A673 (cell line): ENCODE measurements around the gene SRSF4. TPM values are rescaled to one million over a fixed set of nuclear protein-coding genes. Genes with fewer than 3 reads are reported as not detected.

Source experiments
- BruUV-seq: library from RNA; stranded (reverse); fragments of 400-500 nt; replicated peaks from 2 replicates; lab custom pipeline; 2021; lab: Mats Ljungman, UMichigan
- CTCF ChIA-PET: fragments of 300-600 bp; sonication (Branson Sonifier 250); formaldehyde crosslinking; loops from one replicate; lab custom pipeline; 2022; ENCODE audit warnings: antibody characterized with exemption; lab: Charles Lee
- POLR2A ChIA-PET: fragments of 300-600 bp; sonication (Branson Sonifier 250); formaldehyde crosslinking; loops from one replicate; lab custom pipeline; 2022; ENCODE audit warnings: antibody characterized with exemption; ENCODE audit not compliant: low non-redundant PET; lab: Charles Lee
- DNase-seq: peaks from one replicate; pipeline ENCODE4 v3.0.0-alpha.2; 2015; ENCODE audit warnings: low spot score
- H3K27ac ChIP-seq: fragments of 200-600 bp; sonication (generic); 2 replicates; pipeline ENCODE4 v1.5.1; 2016; ENCODE audit warnings: mixed run types, low read depth, mild to moderate bottlenecking, mixed read lengths, antibody characterized with exemption, low read length; ENCODE audit not compliant: poor library complexity, severe bottlenecking
- H3K27me3 ChIP-seq: fragments of 200-600 bp; sonication (generic); replicated peaks from 2 replicates; pipeline ENCODE4 v1.6.1; 2017; ENCODE audit warnings: mixed run types, low read depth, mild to moderate bottlenecking, mixed read lengths, antibody characterized with exemption, low read length; ENCODE audit not compliant: insufficient read depth, poor library complexity
- H3K36me3 ChIP-seq: fragments of 200-600 bp; sonication (generic); 2 replicates; pipeline ENCODE4 v1.6.1; 2016; ENCODE audit warnings: mixed run types, mild to moderate bottlenecking, mixed read lengths, antibody characterized with exemption, low read length; ENCODE audit not compliant: insufficient read depth, poor library complexity, severe bottlenecking
- H3K4me1 ChIP-seq: fragments of 200-600 bp; sonication (generic); 2 replicates; pipeline ENCODE4 v1.6.1; 2017; ENCODE audit warnings: mixed run types, mild to moderate bottlenecking, mixed read lengths, antibody characterized with exemption, low read length; ENCODE audit not compliant: insufficient read depth, poor library complexity, severe bottlenecking
- H3K4me3 ChIP-seq: fragments of 200-600 bp; sonication (generic); 2 replicates; pipeline ENCODE4 v1.5.1; 2016; ENCODE audit warnings: low read depth, mixed run types, mild to moderate bottlenecking, mixed read lengths, low read length; ENCODE audit not compliant: poor library complexity, severe bottlenecking
- H3K9me3 ChIP-seq: fragments of 200-600 bp; sonication (generic); 2 replicates; pipeline ENCODE4 v1.6.1; 2016; ENCODE audit warnings: mixed run types, low read depth, mild to moderate bottlenecking, mixed read lengths, antibody characterized with exemption, low read length; ENCODE audit not compliant: poor library complexity, severe bottlenecking
- CTCF ChIP-seq: fragments of 300-800, 200-600 bp; sonication (generic); conservative IDR thresholded peaks from 2 replicates; pipeline ENCODE4 v1.5.1; 2017; ENCODE audit warnings: low read depth, mild to moderate bottlenecking, antibody characterized with exemption, low read length, moderate library complexity, mixed read lengths
- EZH2 ChIP-seq: fragments of 200-600 bp; sonication (generic); IDR thresholded peaks from 2 replicates; pipeline ENCODE4 v1.6.1; 2017; ENCODE audit warnings: borderline replicate concordance, low read depth, mild to moderate bottlenecking, mixed read lengths, antibody characterized with exemption, low read length; ENCODE audit not compliant: poor library complexity, severe bottlenecking
- intact Hi-C: fragments of 100-400 bp; cut with micrococcal nuclease; formaldehyde crosslinking; loops from one replicate; pipeline ENCODE4 v1.10.0; 2022; ENCODE audit not compliant: unreplicated experiment
- total RNA-seq: library from RNA; stranded (reverse); gene quantifications from 2 replicates; pipeline ENCODE4 v1.2.3, GENCODE V29; 2021

The SRSF4 gene
- total RNA-seq, 1 experiment from 2014 or later: 116 TPM

DNA sequence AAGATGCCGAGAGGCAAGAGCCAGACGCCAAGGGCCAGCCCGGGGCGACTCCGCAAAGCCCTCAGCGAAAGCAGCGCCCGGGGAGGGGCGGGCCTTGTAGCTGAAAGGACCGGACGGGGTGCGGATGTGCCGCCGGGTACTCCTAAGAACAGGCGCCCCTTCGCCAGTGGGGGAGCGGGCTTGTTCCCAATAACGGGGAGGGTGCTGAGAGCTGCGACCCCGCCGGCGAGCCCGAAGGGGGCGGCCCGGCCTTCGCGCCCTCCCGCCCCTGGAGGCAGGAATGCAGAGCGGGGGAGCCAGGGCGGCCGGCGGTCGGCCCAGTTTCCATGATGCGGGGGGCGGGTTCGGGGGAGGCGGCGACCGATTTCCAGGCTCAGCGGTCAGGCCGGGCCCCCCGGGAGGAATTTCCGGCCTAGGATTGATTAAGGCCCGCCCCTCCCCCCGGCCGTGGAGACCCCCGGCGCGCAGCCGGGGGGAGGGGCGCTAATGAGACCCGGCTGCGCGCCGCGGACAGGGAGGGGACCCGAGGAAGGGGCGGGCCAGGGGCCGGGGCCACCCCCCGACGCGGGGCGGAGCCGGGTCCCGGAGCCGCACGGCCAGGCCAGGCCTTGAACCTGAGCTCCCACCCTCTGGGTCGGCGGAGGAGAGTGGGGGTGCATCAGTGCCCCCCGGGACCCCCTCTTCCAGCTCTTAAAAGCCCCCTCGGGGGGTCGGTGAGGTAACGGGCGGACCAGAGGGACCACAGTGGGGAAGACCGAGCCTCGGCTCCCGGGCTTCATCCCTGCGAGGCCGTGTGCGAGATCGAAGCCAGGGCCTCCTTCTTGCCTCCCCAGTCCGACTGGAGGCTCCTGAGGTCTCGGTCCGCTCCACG is 57.1 kb downstream of the SRSF4 start:
- no TSS peak for BruUV-seq
- Histone ChIP-seq H3K27ac (peak overlapping the region; percentile 72), H3K27me3 (no peaks in the 10 kb centered on the region), H3K4me3 (peak overlapping the region; percentile 58), H3K36me3 (no peaks in the 10 kb centered on the region), H3K9me3 (no peaks in the 10 kb centered on the region), H3K4me1 (peaks cover 9% of the 10 kb centered on the region)
- POLR2A ChIA-PET: interaction anchor here (0.5 to 1.0 kb wide), 3 partner anchors 16 to 55 kb away, joined by 3 to 4 read pairs (median 4); no protein-coding TSS in a partner anchor
- peak; percentile 81 for DNase-seq
- TF ChIP-seq CTCF (peak; percentile 56), EZH2 (no peak)
- CTCF ChIA-PET: interaction anchor here (0.6 to 1.6 kb wide), 3 partner anchors 16 to 243 kb away, joined by 3 to 7 read pairs (median 4); no protein-coding TSS in a partner anchor
- intact Hi-C loops: loop anchor here (5.0 kb wide), 2 partner anchors 227 to 242 kb away; no protein-coding TSS in a partner anchor

GRCh38 chr1:29123887-29124365 is 57.8 kb downstream of the SRSF4 start, which contains the start of gene TMEM200B:
Gene TMEM200B, minus strand, starts transcription at chr1:29123903. Its CDS starts 2,075 bp downstream, at chr1:29121828.
- TF ChIP-seq CTCF: no peak
- TF ChIP-seq EZH2: no peak
- Histone ChIP-seq H3K9me3 (no peaks in the 10 kb centered on the region), H3K27me3 (no peaks in the 10 kb centered on the region), H3K4me1 (peaks cover 9% of the 10 kb centered on the region), H3K4me3 (peak within 1 kb of the TSS; percentile 58), H3K36me3 (peaks cover 3% of the 10 kb centered on the region), H3K27ac (peak within 1 kb of the TSS; percentile 72)
- intact Hi-C loops: loop anchor here (5.0 kb wide), 2 partner anchors 227 to 242 kb away; no protein-coding TSS in a partner anchor
- ChIA-PET POLR2A (interaction anchor here (0.5 kb wide), 1 partner anchor 50 kb away, joined by 4 read pairs; no protein-coding TSS in a partner anchor), CTCF (interaction anchor here (0.6 to 1.6 kb wide), 3 partner anchors 16 to 242 kb away, joined by 3 to 7 read pairs (median 4); no protein-coding TSS in a partner anchor)
- no peak for DNase-seq
- no TSS peak for BruUV-seq

GRCh38 chr1:29123053-29123886 is 58.4 kb downstream of the SRSF4 start:
- intact Hi-C loops: loop anchor here (5.0 kb wide), 2 partner anchors 226 to 241 kb away; no protein-coding TSS in a partner anchor
- no peak for TF ChIP-seq EZH2
- H3K4me1 ChIP-seq: peaks cover 9% of the 10 kb centered on the region
- no peak for DNase-seq
- H3K27me3 ChIP-seq: no peaks in the 10 kb centered on the region
- H3K36me3 ChIP-seq: peaks cover 10% of the 10 kb centered on the region
- H3K27ac ChIP-seq: no peak overlapping the region
- POLR2A ChIA-PET: no interaction called here
- no peaks in the 10 kb centered on the region for H3K9me3 ChIP-seq
- CTCF ChIA-PET: interaction anchor here (1.6 kb wide), 1 partner anchor 241 kb away, joined by 7 read pairs; no protein-coding TSS in a partner anchor
- BruUV-seq: no TSS peak
- peak overlapping the region; percentile 58 for H3K4me3 ChIP-seq
